IPS DF 6.9 (cell line): ENCODE measurements around the gene GOLGA2.

ENCODE experiments used
- DNase-seq: peaks from one replicate; pipeline ENCODE4 v3.0.0-alpha.2; 2013; ENCODE audit warnings: low read depth, low spot score
- H3K27ac ChIP-seq: one replicate; pipeline ENCODE4 v1.5.1; 2013; ENCODE audit warnings: low read length, control low read depth
- H3K27me3 ChIP-seq: 2 replicates; pipeline ENCODE4 v1.6.1; 2013; ENCODE audit warnings: mild to moderate bottlenecking, low read length; ENCODE audit not compliant: control insufficient read depth, insufficient read depth
- H3K36me3 ChIP-seq: 2 replicates; pipeline ENCODE4 v1.6.1; 2013; ENCODE audit warnings: low read length; ENCODE audit not compliant: control insufficient read depth, insufficient read depth
- H3K4me1 ChIP-seq: 2 replicates; pipeline ENCODE4 v1.6.1; 2013; ENCODE audit warnings: low read length; ENCODE audit not compliant: control insufficient read depth, insufficient read depth
- H3K4me3 ChIP-seq: 2 replicates; pipeline ENCODE4 v1.5.1; 2013; ENCODE audit warnings: mild to moderate bottlenecking, low read length
- H3K9me3 ChIP-seq: 2 replicates; pipeline ENCODE4 v1.6.1; 2013; ENCODE audit warnings: low read length, inconsistent platforms; ENCODE audit not compliant: control insufficient read depth, insufficient read depth
- WGBS: extraction: QIAGEN DNeasy Blood & Tissue Kit; methylation state at CpG from one replicate; pipeline ENCODE4 v1.1.7; 2013; ENCODE audit warnings: mixed read lengths, missing lambda C conversion rate; ENCODE audit not compliant: insufficient read length, insufficient coverage; 5-methylcytosine and 5-hydroxymethylcytosine counted together

The GOLGA2 gene

DNA sequence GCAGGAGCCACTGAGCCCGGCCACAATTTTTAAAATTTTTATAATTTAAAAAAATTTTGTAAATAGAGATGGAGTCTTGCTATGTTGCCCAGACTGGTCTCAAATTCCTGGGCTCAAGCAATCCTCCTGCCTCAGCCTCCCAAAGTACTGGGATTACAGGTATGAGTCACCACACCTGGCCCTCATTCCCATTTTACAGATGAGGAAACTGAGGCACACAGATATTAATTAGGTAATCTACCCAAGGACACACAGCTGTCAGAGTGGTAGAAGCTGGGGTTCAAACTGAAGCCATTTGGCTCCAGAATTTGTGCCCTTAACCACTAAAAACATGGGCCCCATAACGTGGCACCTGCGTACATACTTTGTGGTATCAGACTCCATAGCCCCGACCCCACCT lies 38.9 kb upstream of the GOLGA2 start:
- H3K9me3 ChIP-seq: no peaks in the 10 kb centered on the region
- DNase-seq: no peak
- H3K27ac ChIP-seq: no peak overlapping the region
- no peak overlapping the region for H3K4me3 ChIP-seq
- no CpG with 5 or more reads among the region's 4 CpGs for WGBS
- no peaks in the 10 kb centered on the region for H3K27me3 ChIP-seq
- H3K36me3 ChIP-seq: peaks cover 29% of the 10 kb centered on the region
- H3K4me1 ChIP-seq: no peaks in the 10 kb centered on the region

GRCh38 chr9:128310461-128310860 lies 34.7 kb upstream of the GOLGA2 start:
- Histone ChIP-seq H3K4me3 (no peak overlapping the region), H3K27me3 (no peaks in the 10 kb centered on the region), H3K4me1 (no peaks in the 10 kb centered on the region), H3K27ac (no peak overlapping the region), H3K36me3 (peaks cover 23% of the 10 kb centered on the region), H3K9me3 (no peaks in the 10 kb centered on the region)
- DNase-seq: no peak
- WGBS: no CpG with 5 or more reads among the region's 10 CpGs

GRCh38 chr9:128309551-128309950 lies 33.7 kb upstream of the GOLGA2 start:
- no CpG with 5 or more reads among the region's 16 CpGs for WGBS
- Histone ChIP-seq H3K4me1 (no peaks in the 10 kb centered on the region), H3K27me3 (no peaks in the 10 kb centered on the region), H3K9me3 (no peaks in the 10 kb centered on the region), H3K27ac (no peak overlapping the region), H3K4me3 (no peak overlapping the region), H3K36me3 (peaks cover 17% of the 10 kb centered on the region)
- no peak for DNase-seq

DNA sequence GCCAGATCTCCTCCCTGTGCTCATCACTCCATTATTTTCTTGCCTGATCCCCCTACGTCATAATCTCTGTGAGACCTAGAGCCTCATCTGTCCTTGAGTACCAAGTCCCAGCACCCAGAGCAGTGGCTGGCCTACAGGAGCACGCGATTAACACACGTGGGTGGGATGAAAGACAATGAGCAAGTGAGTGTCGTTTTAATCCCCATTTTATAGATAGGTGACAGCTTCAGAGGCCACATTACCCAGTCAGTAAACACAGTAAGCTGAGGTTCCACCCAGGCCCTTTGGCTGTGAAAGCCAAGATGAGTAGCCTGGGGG lies 29.1 kb upstream of the GOLGA2 start:
- Histone ChIP-seq H3K4me3 (no peak overlapping the region), H3K4me1 (no peaks in the 10 kb centered on the region), H3K27me3 (no peaks in the 10 kb centered on the region), H3K9me3 (no peaks in the 10 kb centered on the region), H3K27ac (no peak overlapping the region), H3K36me3 (no peaks in the 10 kb centered on the region)
- WGBS: no CpG with 5 or more reads among the region's 5 CpGs
- DNase-seq: no peak

DNA sequence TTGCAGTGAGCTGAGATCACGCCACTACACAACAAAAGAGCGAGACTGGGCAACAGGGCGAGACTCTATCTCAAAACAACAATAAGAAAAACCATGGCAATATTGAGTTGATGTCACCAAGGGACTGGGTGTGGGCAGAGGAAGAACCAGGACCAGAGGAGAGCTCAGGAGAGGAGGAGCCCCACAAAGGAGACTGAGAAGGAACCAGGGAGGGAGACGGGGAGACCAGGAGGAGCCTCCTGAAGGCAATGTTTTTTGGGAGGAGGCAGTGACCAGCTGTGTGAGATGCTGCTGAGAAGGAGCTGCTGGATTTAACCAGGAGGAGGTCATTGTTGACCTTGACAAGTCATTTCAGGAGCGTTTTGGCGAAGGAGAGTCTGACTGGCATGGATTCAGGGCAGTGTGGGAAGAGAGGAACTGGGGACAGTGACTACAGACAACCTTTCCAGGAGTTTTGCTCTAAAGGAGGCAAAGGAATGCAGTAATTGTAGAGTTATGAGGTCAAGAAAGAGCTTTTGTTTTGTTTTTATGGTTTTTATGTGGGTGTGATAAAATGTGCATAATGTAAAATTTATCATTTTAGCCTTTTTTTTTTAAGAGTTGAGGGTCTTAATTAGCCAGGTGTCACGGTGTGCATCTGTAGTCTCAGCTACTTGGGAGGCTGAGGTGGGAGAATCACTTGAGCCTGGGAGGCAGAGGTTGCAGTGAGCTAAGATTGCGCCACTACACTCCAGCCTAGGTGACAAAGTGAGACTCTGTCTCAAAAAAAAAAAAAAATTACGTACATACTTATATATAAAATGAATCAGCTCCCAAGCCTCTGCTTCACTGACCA lies 28.5 kb upstream of the GOLGA2 start:
- H3K9me3 ChIP-seq: no peaks in the 10 kb centered on the region
- H3K4me1 ChIP-seq: no peaks in the 10 kb centered on the region
- WGBS: no CpG with 5 or more reads among the region's 9 CpGs
- no peaks in the 10 kb centered on the region for H3K27me3 ChIP-seq
- no peaks in the 10 kb centered on the region for H3K36me3 ChIP-seq
- DNase-seq: no peak
- H3K4me3 ChIP-seq: no peak overlapping the region
- H3K27ac ChIP-seq: no peak overlapping the region

- Histone ChIP-seq H3K27me3 (no peaks in the 10 kb centered on the region), H3K27ac (no peak overlapping the region), H3K36me3 (no peaks in the 10 kb centered on the region), H3K9me3 (no peaks in the 10 kb centered on the region), H3K4me1 (no peaks in the 10 kb centered on the region), H3K4me3 (no peak overlapping the region)
- DNase-seq: no peak
- no CpG with 5 or more reads among the region's 20 CpGs for WGBS
These were observed 23.0 kb upstream of the GOLGA2 start for GRCh38 chr9:128298535-128299482.

DNA sequence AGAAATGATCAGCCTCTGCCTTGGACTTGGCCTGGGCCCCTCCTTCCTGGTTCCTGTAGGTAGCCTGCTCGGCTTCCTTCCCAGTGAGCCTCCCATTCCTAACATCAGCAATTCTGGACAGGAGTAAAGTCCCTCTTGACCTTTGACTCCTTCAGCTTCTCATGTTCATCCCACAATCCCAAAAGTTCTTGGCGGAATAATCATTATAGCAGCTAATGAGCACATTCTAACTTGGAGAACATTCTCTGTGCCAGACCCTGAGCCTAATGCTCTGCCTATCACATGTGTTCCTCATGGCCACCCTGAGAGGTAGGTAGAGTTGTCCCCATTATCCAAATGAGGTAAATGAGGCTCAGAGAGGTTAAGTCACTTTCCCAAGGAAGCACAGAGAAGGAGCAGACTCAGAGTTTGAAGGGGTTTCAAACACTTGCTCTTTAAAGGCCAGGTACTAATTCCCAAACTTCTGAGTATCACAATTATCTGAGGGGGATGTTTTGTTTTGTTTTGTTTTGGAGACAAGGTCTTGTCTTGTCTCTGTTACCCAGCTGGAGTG lies 21.5 kb upstream of the GOLGA2 start:
- Histone ChIP-seq H3K36me3 (no peaks in the 10 kb centered on the region), H3K27me3 (no peaks in the 10 kb centered on the region), H3K27ac (no peak overlapping the region), H3K4me1 (no peaks in the 10 kb centered on the region), H3K9me3 (no peaks in the 10 kb centered on the region), H3K4me3 (no peak overlapping the region)
- WGBS: no CpG with 5 or more reads among the region's 2 CpGs
- DNase-seq: no peak

DNA sequence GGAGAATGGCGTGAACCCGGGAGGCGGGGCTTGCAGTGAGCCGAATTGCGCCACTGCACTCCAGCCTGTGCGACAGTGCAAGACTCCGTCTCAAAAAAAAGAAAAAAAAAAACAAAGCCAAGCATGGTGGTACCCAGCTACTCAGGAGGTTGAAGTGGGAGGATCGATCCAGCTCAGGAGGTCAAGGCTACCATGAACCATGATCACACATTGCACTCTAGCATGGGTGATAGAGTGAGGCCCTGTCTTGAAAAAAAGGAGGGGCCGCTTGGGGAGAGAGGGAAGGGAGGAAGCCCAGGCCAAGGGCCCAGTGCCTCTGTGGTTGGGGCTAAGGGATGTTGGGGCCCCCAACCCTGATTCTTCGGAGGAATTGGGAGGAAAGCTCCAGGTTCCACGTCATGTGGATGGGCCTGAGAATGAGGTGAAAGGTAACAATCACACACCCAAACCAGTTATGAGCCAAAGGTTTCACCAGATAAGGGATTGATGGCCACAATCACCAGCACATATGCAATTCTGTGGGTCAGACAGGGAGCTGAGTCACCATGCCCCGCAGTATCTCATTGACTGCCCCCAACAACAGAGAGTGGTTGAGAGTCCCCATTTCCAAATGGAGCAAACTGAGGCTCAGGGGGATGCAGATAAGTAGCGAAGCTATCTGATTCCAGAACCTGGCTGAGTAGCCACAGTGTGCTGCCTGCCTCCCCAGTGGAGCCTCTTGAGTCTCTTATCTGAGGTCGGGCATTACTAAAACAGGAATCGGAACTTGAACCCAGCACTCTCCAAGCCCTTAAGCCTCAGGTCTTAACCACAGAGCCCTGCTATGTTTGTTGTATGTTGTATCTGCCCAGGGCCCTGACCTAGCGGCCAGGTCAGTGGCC lies 20.8 kb upstream of the GOLGA2 start:
- Histone ChIP-seq H3K4me1 (no peaks in the 10 kb centered on the region), H3K27me3 (no peaks in the 10 kb centered on the region), H3K27ac (no peak overlapping the region), H3K36me3 (no peaks in the 10 kb centered on the region), H3K9me3 (no peaks in the 10 kb centered on the region), H3K4me3 (no peak overlapping the region)
- no CpG with 5 or more reads among the region's 16 CpGs for WGBS
- DNase-seq: no peak

DNA sequence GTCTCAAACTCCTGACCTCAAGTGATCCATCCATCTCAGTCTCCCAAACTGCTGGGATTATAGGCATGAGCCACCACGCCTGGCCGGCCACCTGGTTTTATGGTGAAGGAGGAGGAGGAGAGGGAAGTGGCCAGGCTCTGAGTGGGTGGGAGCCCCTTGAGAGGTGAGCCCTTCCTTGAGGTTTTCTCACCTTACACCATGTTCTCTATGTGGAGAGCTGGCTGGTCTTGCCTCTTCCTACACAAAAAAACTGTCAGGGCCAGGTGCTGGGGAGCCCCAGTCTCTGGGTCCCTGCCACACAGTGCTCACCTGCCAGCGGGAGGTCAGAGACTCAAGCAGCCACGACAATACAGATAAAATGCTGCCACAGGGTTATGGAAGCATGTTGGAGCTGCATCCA lies 18.3 kb upstream of the GOLGA2 start:
- Histone ChIP-seq H3K27ac (no peak overlapping the region), H3K4me1 (no peaks in the 10 kb centered on the region), H3K9me3 (no peaks in the 10 kb centered on the region), H3K27me3 (no peaks in the 10 kb centered on the region), H3K4me3 (no peak overlapping the region), H3K36me3 (no peaks in the 10 kb centered on the region)
- WGBS: no CpG with 5 or more reads among the region's 4 CpGs
- DNase-seq: no peak

DNA sequence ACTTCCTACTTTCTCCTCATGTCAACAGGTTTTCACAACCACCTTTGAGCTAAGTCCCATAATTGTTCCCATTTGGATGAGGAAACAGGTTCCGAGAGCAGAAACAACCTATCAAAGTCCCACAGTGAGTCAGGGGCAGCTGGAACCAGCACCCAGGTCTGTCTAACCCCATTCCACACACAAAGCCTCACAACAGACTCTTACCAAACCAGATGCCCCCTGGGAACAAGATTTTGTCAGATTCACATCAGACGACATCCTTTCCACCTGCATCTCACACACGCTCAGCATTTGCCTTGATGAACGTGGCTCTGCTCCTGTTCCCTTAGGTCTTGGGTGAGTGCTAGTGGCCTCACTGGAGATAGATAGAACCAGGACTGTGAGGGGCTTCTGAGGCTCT lies 17.3 kb upstream of the GOLGA2 start:
- no peak overlapping the region for H3K4me3 ChIP-seq
- H3K36me3 ChIP-seq: 0 out of 2 replicates have a peak, but pooled peaks cover 2% of the 10 kb centered on the region
- no peak for DNase-seq
- H3K4me1 ChIP-seq: no peaks in the 10 kb centered on the region
- H3K27ac ChIP-seq: no peak overlapping the region
- H3K27me3 ChIP-seq: no peaks in the 10 kb centered on the region
- no CpG with 5 or more reads among the region's 4 CpGs for WGBS
- no peaks in the 10 kb centered on the region for H3K9me3 ChIP-seq
